Activated CD8-positive, alpha-beta memory T cell treated with anti-CD3 and anti-CD28 coated beads for 4 hours (primary cell): Measurements from ENCODE around the gene ELF2.
"Not testable (repeated sequence)": the region's sequence is repeated elsewhere in the genome, so short reads cannot be mapped to it uniquely, and the experiment has no call there.

ENCODE experiments used
- DNase-seq, 2 donors: peaks; one replicate each; pipeline ENCODE4 v3.0.0-alpha.2; 2020; ENCODE audit warnings: low read depth in 2 of 2

ELF2 gene

GRCh38 chr4:139144911-139145551, 32.0 kb downstream of the ELF2 start:
- no peak for DNase-seq

GRCh38 chr4:139144161-139144859, 32.7 kb downstream of the ELF2 start:
- no peak for DNase-seq

- DNase-seq: no peak
These were observed 34.0 kb downstream of the ELF2 start for GRCh38 chr4:139142980-139143379.

- DNase-seq: no peak
These were observed 34.9 kb downstream of the ELF2 start for GRCh38 chr4:139142087-139142486.

- DNase-seq: no peak
These were observed 39.3 kb downstream of the ELF2 start for GRCh38 chr4:139137763-139138162.

GRCh38 chr4:139134403-139134802, 42.6 kb downstream of the ELF2 start:
- no peak for DNase-seq

- no peak for DNase-seq
These were observed 45.7 kb downstream of the ELF2 start for GRCh38 chr4:139131209-139131870.

GRCh38 chr4:139129206-139129605, 47.8 kb downstream of the ELF2 start:
- no peak for DNase-seq

- DNase-seq: no peak
These were observed 50.1 kb downstream of the ELF2 start for GRCh38 chr4:139126898-139127297.

- DNase-seq: no peak
These were observed 53.1 kb downstream of the ELF2 start for GRCh38 chr4:139123910-139124309.

- no peak for DNase-seq
These were observed 58.7 kb downstream of the ELF2 start for GRCh38 chr4:139118365-139118764.

- no peak for DNase-seq
These were observed 61.8 kb downstream of the ELF2 start for GRCh38 chr4:139115226-139115625.

- DNase-seq: not testable (repeated sequence)
These were observed 62.2 kb downstream of the ELF2 start for GRCh38 chr4:139114795-139115194.

- DNase-seq: no peak
These were observed 64.4 kb downstream of the ELF2 start for GRCh38 chr4:139112650-139113049.

- no peak for DNase-seq
These were observed 68.4 kb downstream of the ELF2 start for GRCh38 chr4:139108567-139109128.

- DNase-seq: peak; percentile 44 to 50
These were observed 77.5 kb downstream of the ELF2 start for GRCh38 chr4:139099366-139099982.

GRCh38 chr4:139092271-139092670, 84.7 kb downstream of the ELF2 start:
- DNase-seq: no peak

GRCh38 chr4:139085141-139085540, 91.9 kb downstream of the ELF2 start:
- DNase-seq: no peak

- DNase-seq: no peak
These were observed 92.3 kb downstream of the ELF2 start for GRCh38 chr4:139084804-139085093.

- peak; percentile 48 to 53 for DNase-seq
These were observed 92.8 kb downstream of the ELF2 start for GRCh38 chr4:139083956-139084803.

- peak; percentile 34 to 35 for DNase-seq
These were observed 93.4 kb downstream of the ELF2 start for GRCh38 chr4:139083607-139083955.
